Smooth muscle cell (in vitro differentiated cells): ENCODE results near the gene TSPYL1. TPM values are rescaled to one million over a fixed set of nuclear protein-coding genes. Genes with fewer than 3 reads are reported as not detected.

Experiments used
- DNase-seq: peaks from one replicate; lab custom pipeline; 2025; ENCODE audit not compliant: unreplicated experiment; lab: John Stamatoyannopoulos, UW
- H2AFZ ChIP-seq: fragments of 200-600 bp; sonication (generic); 2 replicates; pipeline ENCODE4 v1.6.0; 2016; ENCODE audit warnings: antibody characterized with exemption, low read depth, mild to moderate bottlenecking
- H3F3A ChIP-seq: fragments of 200-600 bp; sonication (generic); 2 replicates; pipeline ENCODE4 v1.6.0; 2017; ENCODE audit warnings: antibody characterized with exemption, low read depth
- H3K27ac ChIP-seq: fragments of 200-600 bp; sonication (generic); 2 replicates; pipeline ENCODE4 v1.5.1; 2016; ENCODE audit warnings: low read depth, mild to moderate bottlenecking
- H3K27me3 ChIP-seq: fragments of 200-600 bp; sonication (generic); 2 replicates; pipeline ENCODE4 v1.6.1; 2016; ENCODE audit warnings: low read depth, mild to moderate bottlenecking
- H3K36me3 ChIP-seq: fragments of 200-600 bp; sonication (generic); 2 replicates; pipeline ENCODE4 v1.5.1; 2016; ENCODE audit warnings: low read depth
- H3K4me1 ChIP-seq: fragments of 200-600 bp; sonication (generic); 2 replicates; pipeline ENCODE4 v1.5.1; 2016; ENCODE audit warnings: low read depth
- H3K4me2 ChIP-seq: fragments of 200-600 bp; sonication (generic); 2 replicates; pipeline ENCODE4 v1.6.0; 2016; ENCODE audit warnings: mild to moderate bottlenecking
- H3K4me3 ChIP-seq: fragments of 200-600 bp; sonication (generic); 2 replicates; pipeline ENCODE4 v1.5.1; 2016; ENCODE audit warnings: mild to moderate bottlenecking
- H3K79me2 ChIP-seq: fragments of 200-600 bp; sonication (generic); 2 replicates; pipeline ENCODE4 v1.6.0; 2016; ENCODE audit warnings: low read depth, mild to moderate bottlenecking
- H3K9ac ChIP-seq: fragments of 200-600 bp; sonication (generic); 2 replicates; pipeline ENCODE4 v1.6.0; 2016; ENCODE audit warnings: low read depth
- H3K9me3 ChIP-seq: fragments of 200-600 bp; sonication (generic); replicated peaks from 2 replicates; pipeline ENCODE4 v1.5.1; 2016; ENCODE audit warnings: low read depth
- H4K20me1 ChIP-seq: fragments of 200-600 bp; sonication (generic); 2 replicates; pipeline ENCODE4 v1.6.0; 2016; ENCODE audit warnings: low read depth
- WGBS: methylation state at CpG from one replicate; pipeline ENCODE4 v1.1.7; 2016; ENCODE audit warnings: low lambda C conversion rate; 5-methylcytosine and 5-hydroxymethylcytosine counted together
- polyA plus RNA-seq: library from polyadenylated mRNA; unstranded; fragments of >200 nt; fragmentation: Nextera tagmentation; extraction: Ambion mirVana; gene quantifications from 2 replicates; pipeline ENCODE4 v1.2.1, GENCODE V29; 2016
- total RNA-seq: library from RNA; depleted of rRNA; stranded (reverse); fragments of >200 nt; gene quantifications from 2 replicates; pipeline ENCODE4 v1.2.3, GENCODE V29; 2014
- TF ChIP-seq, protein P1 (sequence below): fragments of 200-600 bp; sonication (generic); IDR thresholded peaks from 2 replicates; pipeline ENCODE4 v1.5.1; 2017; ENCODE audit warnings: borderline replicate concordance, mild to moderate bottlenecking, antibody characterized with exemption; ENCODE audit not compliant: insufficient read depth, poor library complexity, severe bottlenecking

Gene TSPYL1
- total and polyA plus RNA-seq, 2 experiments from 2014 or later, result 17.9 to 45.0 TPM

DNA sequence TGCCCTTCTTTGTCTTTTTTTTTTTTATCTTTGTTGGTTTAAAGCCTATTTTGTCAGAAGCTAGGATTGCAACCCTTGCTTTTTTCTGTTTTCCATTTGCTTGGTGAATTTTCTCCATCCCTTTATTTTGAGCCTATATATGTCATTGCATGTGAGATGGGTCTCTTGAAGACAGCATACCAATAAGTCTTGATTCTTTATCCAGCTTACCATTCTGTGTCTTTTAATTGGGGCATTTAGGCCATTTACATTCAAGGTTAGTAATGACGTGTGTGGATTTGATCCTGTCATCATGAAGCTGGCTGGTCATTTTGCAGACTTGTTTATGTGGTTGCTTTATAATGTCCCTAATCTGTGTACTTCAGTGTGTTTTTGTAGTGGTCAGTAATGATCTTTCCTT, 16.4 kb downstream of the TSPYL1 start:
- Histone ChIP-seq H3K4me3 (no peak overlapping the region), H3K4me2 (no peak overlapping the region), H3K27me3 (no peaks in the 10 kb centered on the region), H3K9me3 (no peaks in the 10 kb centered on the region), H3K79me2 (no peaks in the 10 kb centered on the region), H3K27ac (no peak overlapping the region), H4K20me1 (no peaks in the 10 kb centered on the region), H3K9ac (no peak overlapping the region), H3F3A (no peaks in the 10 kb centered on the region), H3K4me1 (no peaks in the 10 kb centered on the region), H2AFZ (no peak overlapping the region), H3K36me3 (no peaks in the 10 kb centered on the region)
- DNase-seq, result no peak
- WGBS, result 95% methylated on average over 1 of the region's 1 CpG
- TF ChIP-seq, protein P1, sequence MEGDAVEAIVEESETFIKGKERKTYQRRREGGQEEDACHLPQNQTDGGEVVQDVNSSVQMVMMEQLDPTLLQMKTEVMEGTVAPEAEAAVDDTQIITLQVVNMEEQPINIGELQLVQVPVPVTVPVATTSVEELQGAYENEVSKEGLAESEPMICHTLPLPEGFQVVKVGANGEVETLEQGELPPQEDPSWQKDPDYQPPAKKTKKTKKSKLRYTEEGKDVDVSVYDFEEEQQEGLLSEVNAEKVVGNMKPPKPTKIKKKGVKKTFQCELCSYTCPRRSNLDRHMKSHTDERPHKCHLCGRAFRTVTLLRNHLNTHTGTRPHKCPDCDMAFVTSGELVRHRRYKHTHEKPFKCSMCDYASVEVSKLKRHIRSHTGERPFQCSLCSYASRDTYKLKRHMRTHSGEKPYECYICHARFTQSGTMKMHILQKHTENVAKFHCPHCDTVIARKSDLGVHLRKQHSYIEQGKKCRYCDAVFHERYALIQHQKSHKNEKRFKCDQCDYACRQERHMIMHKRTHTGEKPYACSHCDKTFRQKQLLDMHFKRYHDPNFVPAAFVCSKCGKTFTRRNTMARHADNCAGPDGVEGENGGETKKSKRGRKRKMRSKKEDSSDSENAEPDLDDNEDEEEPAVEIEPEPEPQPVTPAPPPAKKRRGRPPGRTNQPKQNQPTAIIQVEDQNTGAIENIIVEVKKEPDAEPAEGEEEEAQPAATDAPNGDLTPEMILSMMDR, result no peak

DNA sequence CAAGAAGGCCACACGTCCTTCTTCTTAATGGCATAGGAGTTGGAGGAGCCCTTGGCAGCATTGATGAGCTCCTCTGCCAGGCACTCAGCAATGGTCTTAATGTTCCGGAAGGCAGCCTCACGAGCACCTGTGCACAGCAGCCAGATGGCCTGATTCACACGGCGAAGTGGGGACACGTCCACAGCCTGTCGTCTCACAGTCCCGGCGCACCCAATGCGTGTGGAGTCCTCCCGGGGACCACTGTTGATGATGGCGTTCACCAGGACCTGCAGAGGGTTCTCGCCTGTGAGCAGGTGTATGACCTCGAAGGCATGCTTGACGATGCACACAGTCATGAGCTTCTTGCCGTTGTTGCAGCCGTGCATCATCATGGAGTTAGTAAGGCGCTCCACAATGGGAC, 21.2 kb downstream of the TSPYL1 start:
- TF ChIP-seq, protein P1, result no peak
- H3K4me3 ChIP-seq, result no peak overlapping the region
- no peaks in the 10 kb centered on the region for H3K36me3 ChIP-seq
- H3F3A ChIP-seq, result peaks cover 6% of the 10 kb centered on the region
- H4K20me1 ChIP-seq, result no peaks in the 10 kb centered on the region
- no peaks in the 10 kb centered on the region for H3K9me3 ChIP-seq
- 95% methylated on average over 18 of the region's 18 CpGs for WGBS
- peaks cover 14% of the 10 kb centered on the region for H3K4me1 ChIP-seq
- no peak overlapping the region for H3K9ac ChIP-seq
- no peak overlapping the region for H3K27ac ChIP-seq
- peaks cover 12% of the 10 kb centered on the region for H3K79me2 ChIP-seq
- H3K27me3 ChIP-seq, result no peaks in the 10 kb centered on the region
- H3K4me2 ChIP-seq, result no peak overlapping the region
- H2AFZ ChIP-seq, result no peak overlapping the region
- no peak for DNase-seq

DNA sequence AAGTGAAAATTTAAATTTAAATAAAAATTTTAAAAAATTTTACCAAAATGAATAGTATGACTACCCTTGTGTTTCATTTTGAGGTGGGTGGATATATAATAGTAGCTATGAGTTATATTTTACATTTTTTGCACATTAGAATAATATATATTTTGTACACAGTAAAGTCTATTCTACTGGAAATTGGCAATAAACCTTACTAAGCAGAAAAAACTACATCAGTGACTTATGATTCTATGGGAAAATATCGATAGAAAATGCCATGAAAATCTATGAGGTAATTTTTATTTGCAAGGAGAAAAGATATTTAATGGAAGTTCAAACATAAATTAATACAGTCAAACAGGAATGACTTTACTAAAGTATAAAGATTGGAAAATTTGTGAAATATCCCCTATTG, 23.0 kb downstream of the TSPYL1 start:
- Histone ChIP-seq H3K36me3 (no peaks in the 10 kb centered on the region), H3K27ac (no peak overlapping the region), H3K4me3 (no peak overlapping the region), H2AFZ (no peak overlapping the region), H3K27me3 (no peaks in the 10 kb centered on the region), H3K9me3 (no peaks in the 10 kb centered on the region), H3K79me2 (peaks cover 30% of the 10 kb centered on the region), H3F3A (peaks cover 14% of the 10 kb centered on the region), H3K4me1 (peaks cover 30% of the 10 kb centered on the region), H3K9ac (no peak overlapping the region), H4K20me1 (no peaks in the 10 kb centered on the region), H3K4me2 (no peak overlapping the region)
- no peak for DNase-seq
- 100% methylated on average over 1 of the region's 1 CpG for WGBS
- TF ChIP-seq, protein P1, result no peak

DNA sequence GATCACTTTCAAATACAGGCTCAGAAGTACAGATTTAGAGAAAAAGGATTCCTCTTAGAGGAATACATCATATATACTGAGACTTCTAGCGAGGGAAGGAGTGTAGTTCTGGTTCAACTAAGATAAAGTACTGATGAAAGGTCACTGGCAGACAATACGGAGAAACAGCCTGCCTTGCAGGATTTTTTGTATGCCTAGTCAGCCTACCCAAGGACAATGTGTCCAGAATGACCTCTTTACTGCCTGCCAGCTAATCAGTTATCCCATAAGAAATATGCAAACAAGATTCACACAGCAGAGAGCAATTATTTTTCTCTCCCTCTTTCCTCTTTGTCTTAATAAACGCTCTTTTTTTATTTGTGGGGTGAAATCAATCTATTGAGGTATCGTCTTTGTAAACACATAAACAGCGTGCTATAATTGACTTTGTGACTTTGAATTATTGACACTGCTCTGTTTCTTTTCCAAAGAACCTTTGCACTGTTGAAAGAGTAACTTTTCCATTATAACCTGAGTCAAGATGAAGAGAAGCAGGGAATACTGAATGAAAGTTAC, 24.4 kb downstream of the TSPYL1 start:
- 64% methylated on average over 5 of the region's 5 CpGs for WGBS
- H2AFZ ChIP-seq, result no peak overlapping the region
- peaks cover 44% of the 10 kb centered on the region for H3K4me1 ChIP-seq
- H3K79me2 ChIP-seq, result peaks cover 42% of the 10 kb centered on the region
- peaks cover 14% of the 10 kb centered on the region for H3F3A ChIP-seq
- H3K36me3 ChIP-seq, result no peaks in the 10 kb centered on the region
- H3K9me3 ChIP-seq, result no peaks in the 10 kb centered on the region
- peak overlapping the region; percentile 93 for H3K4me3 ChIP-seq
- H3K27me3 ChIP-seq, result no peaks in the 10 kb centered on the region
- H3K4me2 ChIP-seq, result peak overlapping the region; percentile 97
- H3K9ac ChIP-seq, result peak overlapping the region; percentile 100
- no peaks in the 10 kb centered on the region for H4K20me1 ChIP-seq
- H3K27ac ChIP-seq, result peak overlapping the region; percentile 98
- DNase-seq, result no peak
- TF ChIP-seq, protein P1, result no peak
